Measurements from ENCODE around the gene PLXNA1. TPM values are rescaled to one million over a fixed set of nuclear protein-coding genes. Genes with fewer than 3 reads are reported as not detected.

Gene PLXNA1
- total and polyA plus RNA-seq, 2 experiments from 2014 or later, result 11.0 to 73.5 TPM

DNA sequence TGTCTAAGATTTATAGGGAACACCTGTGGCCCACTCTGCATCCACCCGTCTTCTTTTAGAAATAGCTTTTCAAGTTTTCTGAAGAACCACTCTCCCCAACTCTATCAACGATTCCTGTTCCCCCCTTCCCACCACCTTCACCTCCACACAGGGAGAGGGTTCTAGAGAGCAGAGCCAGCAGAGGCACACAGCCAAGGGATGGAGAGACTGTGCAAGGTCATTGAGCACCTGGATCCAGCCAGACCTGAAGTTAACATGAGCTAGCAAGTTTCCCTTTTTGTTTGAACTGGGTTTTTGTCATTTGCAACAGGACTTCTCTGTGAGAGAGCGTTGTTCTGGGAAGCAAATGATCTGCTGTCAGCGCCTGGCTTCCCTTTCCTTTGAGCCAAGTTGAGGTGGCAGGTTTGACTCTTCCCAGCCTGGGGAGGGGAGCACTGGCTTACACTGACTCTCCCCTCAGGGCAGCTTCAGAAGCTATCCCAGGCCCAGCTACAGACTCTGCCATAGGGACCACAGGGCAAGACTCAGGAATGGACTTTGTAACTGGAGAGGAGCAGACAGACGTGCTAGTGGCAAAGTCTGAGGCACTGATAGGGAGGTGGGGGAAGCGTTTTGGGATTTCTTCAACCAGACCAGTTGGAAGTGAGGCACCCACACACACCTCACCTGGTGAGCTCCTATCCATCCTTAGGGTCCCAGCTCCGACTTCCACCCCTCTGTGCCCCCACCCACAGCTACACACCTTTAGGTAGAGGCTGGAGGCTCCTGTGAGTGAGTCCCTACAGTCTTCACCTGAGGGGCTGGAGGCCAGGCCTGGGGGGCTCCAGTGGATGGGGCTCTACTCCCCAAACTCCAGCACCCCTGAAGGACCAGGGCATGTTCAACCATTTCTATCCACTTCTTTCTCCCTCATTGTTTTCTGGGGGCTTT, 19.4 kb upstream of the PLXNA1 start (continued):
- TF ChIP-seq, protein P1, sequence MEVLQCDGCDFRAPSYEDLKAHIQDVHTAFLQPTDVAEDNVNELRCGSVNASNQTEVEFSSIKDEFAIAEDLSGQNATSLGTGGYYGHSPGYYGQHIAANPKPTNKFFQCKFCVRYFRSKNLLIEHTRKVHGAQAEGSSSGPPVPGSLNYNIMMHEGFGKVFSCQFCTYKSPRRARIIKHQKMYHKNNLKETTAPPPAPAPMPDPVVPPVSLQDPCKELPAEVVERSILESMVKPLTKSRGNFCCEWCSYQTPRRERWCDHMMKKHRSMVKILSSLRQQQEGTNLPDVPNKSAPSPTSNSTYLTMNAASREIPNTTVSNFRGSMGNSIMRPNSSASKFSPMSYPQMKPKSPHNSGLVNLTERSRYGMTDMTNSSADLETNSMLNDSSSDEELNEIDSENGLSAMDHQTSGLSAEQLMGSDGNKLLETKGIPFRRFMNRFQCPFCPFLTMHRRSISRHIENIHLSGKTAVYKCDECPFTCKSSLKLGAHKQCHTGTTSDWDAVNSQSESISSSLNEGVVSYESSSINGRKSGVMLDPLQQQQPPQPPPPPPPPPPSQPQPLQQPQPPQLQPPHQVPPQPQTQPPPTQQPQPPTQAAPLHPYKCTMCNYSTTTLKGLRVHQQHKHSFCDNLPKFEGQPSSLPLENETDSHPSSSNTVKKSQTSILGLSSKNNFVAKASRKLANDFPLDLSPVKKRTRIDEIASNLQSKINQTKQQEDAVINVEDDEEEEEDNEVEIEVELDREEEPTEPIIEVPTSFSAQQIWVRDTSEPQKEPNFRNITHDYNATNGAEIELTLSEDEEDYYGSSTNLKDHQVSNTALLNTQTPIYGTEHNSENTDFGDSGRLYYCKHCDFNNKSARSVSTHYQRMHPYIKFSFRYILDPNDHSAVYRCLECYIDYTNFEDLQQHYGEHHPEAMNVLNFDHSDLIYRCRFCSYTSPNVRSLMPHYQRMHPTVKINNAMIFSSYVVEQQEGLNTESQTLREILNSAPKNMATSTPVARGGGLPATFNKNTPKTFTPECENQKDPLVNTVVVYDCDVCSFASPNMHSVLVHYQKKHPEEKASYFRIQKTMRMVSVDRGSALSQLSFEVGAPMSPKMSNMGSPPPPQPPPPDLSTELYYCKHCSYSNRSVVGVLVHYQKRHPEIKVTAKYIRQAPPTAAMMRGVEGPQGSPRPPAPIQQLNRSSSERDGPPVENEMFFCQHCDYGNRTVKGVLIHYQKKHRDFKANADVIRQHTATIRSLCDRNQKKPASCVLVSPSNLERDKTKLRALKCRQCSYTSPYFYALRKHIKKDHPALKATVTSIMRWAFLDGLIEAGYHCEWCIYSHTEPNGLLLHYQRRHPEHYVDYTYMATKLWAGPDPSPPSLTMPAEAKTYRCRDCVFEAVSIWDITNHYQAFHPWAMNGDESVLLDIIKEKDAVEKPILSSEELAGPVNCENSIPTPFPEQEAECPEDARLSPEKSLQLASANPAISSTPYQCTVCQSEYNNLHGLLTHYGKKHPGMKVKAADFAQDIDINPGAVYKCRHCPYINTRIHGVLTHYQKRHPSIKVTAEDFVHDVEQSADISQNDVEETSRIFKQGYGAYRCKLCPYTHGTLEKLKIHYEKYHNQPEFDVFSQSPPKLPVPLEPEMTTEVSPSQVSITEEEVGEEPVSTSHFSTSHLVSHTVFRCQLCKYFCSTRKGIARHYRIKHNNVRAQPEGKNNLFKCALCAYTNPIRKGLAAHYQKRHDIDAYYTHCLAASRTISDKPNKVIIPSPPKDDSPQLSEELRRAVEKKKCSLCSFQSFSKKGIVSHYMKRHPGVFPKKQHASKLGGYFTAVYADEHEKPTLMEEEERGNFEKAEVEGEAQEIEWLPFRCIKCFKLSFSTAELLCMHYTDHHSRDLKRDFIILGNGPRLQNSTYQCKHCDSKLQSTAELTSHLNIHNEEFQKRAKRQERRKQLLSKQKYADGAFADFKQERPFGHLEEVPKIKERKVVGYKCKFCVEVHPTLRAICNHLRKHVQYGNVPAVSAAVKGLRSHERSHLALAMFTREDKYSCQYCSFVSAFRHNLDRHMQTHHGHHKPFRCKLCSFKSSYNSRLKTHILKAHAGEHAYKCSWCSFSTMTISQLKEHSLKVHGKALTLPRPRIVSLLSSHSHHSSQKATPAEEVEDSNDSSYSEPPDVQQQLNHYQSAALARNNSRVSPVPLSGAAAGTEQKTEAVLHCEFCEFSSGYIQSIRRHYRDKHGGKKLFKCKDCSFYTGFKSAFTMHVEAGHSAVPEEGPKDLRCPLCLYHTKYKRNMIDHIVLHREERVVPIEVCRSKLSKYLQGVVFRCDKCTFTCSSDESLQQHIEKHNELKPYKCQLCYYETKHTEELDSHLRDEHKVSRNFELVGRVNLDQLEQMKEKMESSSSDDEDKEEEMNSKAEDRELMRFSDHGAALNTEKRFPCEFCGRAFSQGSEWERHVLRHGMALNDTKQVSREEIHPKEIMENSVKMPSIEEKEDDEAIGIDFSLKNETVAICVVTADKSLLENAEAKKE (CRISPR knock-in tag; IDR thresholded peaks at IDR 0.05), result no peak
- TF ChIP-seq, protein P2, sequence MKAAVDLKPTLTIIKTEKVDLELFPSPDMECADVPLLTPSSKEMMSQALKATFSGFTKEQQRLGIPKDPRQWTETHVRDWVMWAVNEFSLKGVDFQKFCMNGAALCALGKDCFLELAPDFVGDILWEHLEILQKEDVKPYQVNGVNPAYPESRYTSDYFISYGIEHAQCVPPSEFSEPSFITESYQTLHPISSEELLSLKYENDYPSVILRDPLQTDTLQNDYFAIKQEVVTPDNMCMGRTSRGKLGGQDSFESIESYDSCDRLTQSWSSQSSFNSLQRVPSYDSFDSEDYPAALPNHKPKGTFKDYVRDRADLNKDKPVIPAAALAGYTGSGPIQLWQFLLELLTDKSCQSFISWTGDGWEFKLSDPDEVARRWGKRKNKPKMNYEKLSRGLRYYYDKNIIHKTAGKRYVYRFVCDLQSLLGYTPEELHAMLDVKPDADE (IDR thresholded peaks at IDR 0.05), result no peak
- TF ChIP-seq EZH2 (IDR thresholded peaks at IDR 0.05; ENCODE audit: low read depth, unreplicated experiment), result no peak

DNA sequence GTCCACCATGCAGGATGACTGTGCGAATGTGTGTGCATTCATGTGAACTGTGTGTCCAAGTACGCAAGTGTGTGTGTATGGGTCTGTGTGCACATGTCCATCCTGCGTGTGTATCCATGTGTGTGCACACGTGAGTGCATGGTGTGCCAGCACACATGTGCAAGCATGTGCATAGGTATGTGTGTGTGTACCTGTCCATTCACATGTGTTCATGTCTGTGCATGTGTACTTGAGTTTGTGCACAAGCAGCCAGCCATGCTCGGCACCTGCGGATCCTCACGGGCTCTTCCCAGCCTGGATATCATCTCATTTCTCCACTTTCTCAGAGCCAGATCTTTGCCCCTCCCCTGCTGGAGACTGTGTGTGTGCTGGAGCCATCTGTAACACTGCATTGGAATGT, 18.7 kb upstream of the PLXNA1 start:
- no peaks in the 10 kb centered on the region for H3K9me3 Mint-ChIP-seq
- H3K4me1 Mint-ChIP-seq, result peaks cover 32% of the 10 kb centered on the region
- no peak overlapping the region for H3K27ac ChIP-seq (ENCODE audit: low read depth)
- H3K27me3 ChIP-seq (ENCODE audit: insufficient read depth), result no peaks in the 10 kb centered on the region
- H3K4me3 Mint-ChIP-seq, result no peak overlapping the region
- H3K79me2 ChIP-seq (replicated peaks; ENCODE audit: insufficient read depth), result no peaks in the 10 kb centered on the region
- H3K4me3 ChIP-seq, result no peak overlapping the region
- no peaks in the 10 kb centered on the region for H3F3A ChIP-seq (replicated peaks; ENCODE audit: low read depth)
- H3K27me3 Mint-ChIP-seq (ENCODE audit: insufficient read depth, low read depth, poor library complexity), result peaks cover 16% of the 10 kb centered on the region
- H3K36me3 Mint-ChIP-seq (ENCODE audit: low read depth), result no peaks in the 10 kb centered on the region
- no peak for ATAC-seq
- no peaks in the 10 kb centered on the region for H3K4me1 ChIP-seq (ENCODE audit: insufficient read depth)
- no peak overlapping the region; the same call in 1 of the 2 replicates for H3K27ac Mint-ChIP-seq
- H3K36me3 ChIP-seq (ENCODE audit: insufficient read depth), result no peaks in the 10 kb centered on the region
- H3K4me2 ChIP-seq, result no peak overlapping the region
- H4K20me1 ChIP-seq (replicated peaks; ENCODE audit: insufficient read depth), result no peaks in the 10 kb centered on the region; the same call in 1 of the 2 replicates
- DNase-seq (ENCODE audit: low spot score), result no peak
- H2AFZ ChIP-seq, result no peak overlapping the region
- no peaks in the 10 kb centered on the region for H3K9me2 ChIP-seq (ENCODE audit: insufficient read depth)
- TF ChIP-seq ZNF114 (CRISPR knock-in tag; IDR thresholded peaks at IDR 0.05) (no peak), NANOG (IDR thresholded peaks at IDR 0.05; ENCODE audit: borderline replicate concordance) (no peak), POLR2AphosphoS5 (IDR thresholded peaks at IDR 0.05; ENCODE audit: low read depth) (no peak), CREB1 (CRISPR knock-in tag; IDR thresholded peaks at IDR 0.05; ENCODE audit: low read depth) (no peak), EZH2phosphoT487 (IDR thresholded peaks at IDR 0.05; ENCODE audit: unreplicated experiment) (no peak), ZNF331 (CRISPR knock-in tag; IDR thresholded peaks at IDR 0.05; ENCODE audit: low read depth) (no peak)
- TF ChIP-seq, protein P3, sequence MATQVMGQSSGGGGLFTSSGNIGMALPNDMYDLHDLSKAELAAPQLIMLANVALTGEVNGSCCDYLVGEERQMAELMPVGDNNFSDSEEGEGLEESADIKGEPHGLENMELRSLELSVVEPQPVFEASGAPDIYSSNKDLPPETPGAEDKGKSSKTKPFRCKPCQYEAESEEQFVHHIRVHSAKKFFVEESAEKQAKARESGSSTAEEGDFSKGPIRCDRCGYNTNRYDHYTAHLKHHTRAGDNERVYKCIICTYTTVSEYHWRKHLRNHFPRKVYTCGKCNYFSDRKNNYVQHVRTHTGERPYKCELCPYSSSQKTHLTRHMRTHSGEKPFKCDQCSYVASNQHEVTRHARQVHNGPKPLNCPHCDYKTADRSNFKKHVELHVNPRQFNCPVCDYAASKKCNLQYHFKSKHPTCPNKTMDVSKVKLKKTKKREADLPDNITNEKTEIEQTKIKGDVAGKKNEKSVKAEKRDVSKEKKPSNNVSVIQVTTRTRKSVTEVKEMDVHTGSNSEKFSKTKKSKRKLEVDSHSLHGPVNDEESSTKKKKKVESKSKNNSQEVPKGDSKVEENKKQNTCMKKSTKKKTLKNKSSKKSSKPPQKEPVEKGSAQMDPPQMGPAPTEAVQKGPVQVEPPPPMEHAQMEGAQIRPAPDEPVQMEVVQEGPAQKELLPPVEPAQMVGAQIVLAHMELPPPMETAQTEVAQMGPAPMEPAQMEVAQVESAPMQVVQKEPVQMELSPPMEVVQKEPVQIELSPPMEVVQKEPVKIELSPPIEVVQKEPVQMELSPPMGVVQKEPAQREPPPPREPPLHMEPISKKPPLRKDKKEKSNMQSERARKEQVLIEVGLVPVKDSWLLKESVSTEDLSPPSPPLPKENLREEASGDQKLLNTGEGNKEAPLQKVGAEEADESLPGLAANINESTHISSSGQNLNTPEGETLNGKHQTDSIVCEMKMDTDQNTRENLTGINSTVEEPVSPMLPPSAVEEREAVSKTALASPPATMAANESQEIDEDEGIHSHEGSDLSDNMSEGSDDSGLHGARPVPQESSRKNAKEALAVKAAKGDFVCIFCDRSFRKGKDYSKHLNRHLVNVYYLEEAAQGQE (IDR thresholded peaks at IDR 0.05; ENCODE audit: unreplicated experiment), result no peak

Data from GM23338 (cell line).